K562 (cell line): ENCODE results near the gene KCNQ4. TPM values are rescaled to one million over a fixed set of nuclear protein-coding genes. Genes with fewer than 3 reads are reported as not detected.

Experiments
- ARNT ChIP-seq, 2 experiments: fragments of 450-650 bp; IDR thresholded peaks; 2 replicates each; pipeline ENCODE4 v1.6.1; 2016; ENCODE audit warnings: mild to moderate bottlenecking in 1 of 2
- CC2D1A ChIP-seq: fragments of 450-650 bp; IDR thresholded peaks from 2 replicates; pipeline ENCODE4 v1.6.1; 2017; ENCODE audit warnings: mild to moderate bottlenecking
- CREB3 ChIP-seq: fragments of 450-650 bp; conservative IDR thresholded peaks from 2 replicates; pipeline ENCODE4 v1.6.1; 2016; ENCODE audit warnings: missing genetic modification characterization, low read depth, mild to moderate bottlenecking, missing compliant biosample characterization, moderate library complexity
- FOXJ2 ChIP-seq: fragments of 200-800 bp; sonication (Bioruptor generic); IDR thresholded peaks from 2 replicates; pipeline ENCODE4 v1.6.1; 2016; ENCODE audit warnings: missing genetic modification characterization, missing compliant biosample characterization
- MAZ ChIP-seq, 2 experiments: fragments of 450-650 bp in 1 of 2; sonication (generic) in 1 of 2; formaldehyde crosslinking; IDR thresholded peaks in 1 of 2; conservative IDR thresholded peaks in 1 of 2; 2 replicates each; pipeline versions ENCODE4 v1.4.0 to v1.5.0; 2020; ENCODE audit warnings: mild to moderate bottlenecking in 1 of 2, missing genetic modification reagents in 1 of 2
- NFE2L1 ChIP-seq: fragments of 450-650 bp; IDR thresholded peaks from 2 replicates; pipeline ENCODE4 v1.6.1; 2016; ENCODE audit warnings: missing genetic modification characterization, low read depth, mild to moderate bottlenecking, missing compliant biosample characterization, moderate library complexity, borderline replicate concordance
- PRMT5 ChIP-seq: sonication (generic); formaldehyde crosslinking; IDR thresholded peaks from 2 replicates; pipeline ENCODE4 v1.5.0; 2020; ENCODE audit warnings: missing genetic modification reagents
- RAD21 ChIP-seq, 2 experiments: fragments of 250-450 bp in 1 of 2; fragments of 450-650 bp in 1 of 2; sonication (Bioruptor Pico) in 1 of 2; formaldehyde crosslinking in 1 of 2; IDR thresholded peaks in 1 of 2; conservative IDR thresholded peaks in 1 of 2; 2 replicates each; pipeline versions ENCODE4 v1.4.0 to v1.8.0; 2020 to 2022; ENCODE audit warnings: mild to moderate bottlenecking in 2 of 2, moderate library complexity in 1 of 2
- SNIP1 ChIP-seq: fragments of 450-650 bp; IDR thresholded peaks from 2 replicates; pipeline ENCODE4 v1.7.1; 2017; ENCODE audit warnings: low read depth, mild to moderate bottlenecking
- YBX1 ChIP-seq: fragments of 450-650 bp; IDR thresholded peaks from 2 replicates; pipeline ENCODE4 v1.7.1; 2016; ENCODE audit warnings: mild to moderate bottlenecking
- ZBTB17 ChIP-seq: fragments of 450-650 bp; formaldehyde crosslinking; IDR thresholded peaks from 2 replicates; pipeline ENCODE4 v1.4.0; 2020; ENCODE audit warnings: mild to moderate bottlenecking
- ZBTB40 ChIP-seq, 2 experiments: fragments of 450-650 bp in 1 of 2; sonication (generic) in 1 of 2; formaldehyde crosslinking in 1 of 2; IDR thresholded peaks; 2 replicates each; pipeline versions ENCODE4 v1.7.1 to v1.9.0; 2016 to 2022; ENCODE audit warnings: inconsistent platforms in 1 of 2, mild to moderate bottlenecking in 1 of 2, missing genetic modification reagents in 1 of 2
- ZBTB5 ChIP-seq: fragments of 450-650 bp; IDR thresholded peaks from 2 replicates; pipeline ENCODE4 v1.6.1; 2017; ENCODE audit warnings: antibody characterized with exemption
- ZC3H8 ChIP-seq: fragments of 450-650 bp; IDR thresholded peaks from 2 replicates; pipeline ENCODE4 v1.6.1; 2017
- ZKSCAN1 ChIP-seq: fragments of 150-350 bp; IDR thresholded peaks from 2 replicates; pipeline ENCODE4 v1.6.1; 2016; ENCODE audit warnings: low read depth, low read length
- polyA plus RNA-seq, 8 experiments: library from polyadenylated mRNA; depleted of rRNA in 4 of 8; stranded (reverse) in 5 of 8; unstranded in 3 of 8; fragments of >200 nt; fragmentation: Nextera tagmentation in 2 of 8; fragmentation: Illumina TruSeq in 1 of 8; extraction: Ambion mirVana in 2 of 8; extraction: Trizol in 1 of 8; gene quantifications; 2 replicates each; pipeline versions ENCODE4 v1.2.1 to v1.2.3, GENCODE V29; 2011 to 2014; ENCODE audit warnings: inconsistent platforms in 1 of 8, missing spikeins in 1 of 8
- total RNA-seq, 7 experiments: library from RNA; depleted of rRNA in 6 of 7; stranded (reverse); fragments of >200 nt in 6 of 7; fragmentation: Illumina TruSeq in 2 of 7; extraction: Trizol in 2 of 7; gene quantifications; 2 replicates each; pipeline versions ENCODE4 v1.2.1 to v1.2.3, GENCODE V29; 2011 to 2021; ENCODE audit warnings: low replicate concordance in 1 of 7

The KCNQ4 gene
- total and polyA plus RNA-seq, 9 of the 15 experiments (the other 6 are each of a cell fraction or from before 2014, with no cell fraction given) = 0.07 to 4.1 (median 0.79) TPM

- TF ChIP-seq YBX1 (no peak), RAD21 (CRISPR knock-in tag; conservative IDR thresholded peaks at IDR 0.05 in 1 of 2, IDR thresholded peaks at IDR 0.05 in 1 of 2) (peak; percentile 45 to 55; a peak in 3 of 4 replicates), ARNT (IDR thresholded peaks at IDR 0.05) (no peak; a peak in 1 of 4 replicates), MAZ (CRISPR knock-in tag; conservative IDR thresholded peaks at IDR 0.05 in 1 of 2, IDR thresholded peaks at IDR 0.05 in 1 of 2) (no peak), CC2D1A (peak; percentile 70), ZKSCAN1 (no peak), PRMT5 (CRISPR knock-in tag) (no peak), FOXJ2 (tag) (no peak), SNIP1 (no peak), NFE2L1 (tag) (no peak), ZBTB5 (no peak), ZBTB40 (IDR thresholded peaks at IDR 0.05) (no peak; the same call in 1 of the 2 replicates), ZBTB40 (CRISPR knock-in tag; IDR thresholded peaks at IDR 0.05) (no peak), CREB3 (tag) (no peak), ZBTB17 (no peak), ZC3H8 (no peak)
These were observed 57.1 kb downstream of the KCNQ4 start (continued) for GRCh38 chr1:40840526-40841323.
